Measurements from ENCODE around the gene PCSK5. TPM values are rescaled to one million over a fixed set of nuclear protein-coding genes. Genes with fewer than 3 reads are reported as not detected.

The PCSK5 gene
- polyA plus RNA-seq, 3 donors = 4.8 to 13.0 (median 7.1) TPM

DNA sequence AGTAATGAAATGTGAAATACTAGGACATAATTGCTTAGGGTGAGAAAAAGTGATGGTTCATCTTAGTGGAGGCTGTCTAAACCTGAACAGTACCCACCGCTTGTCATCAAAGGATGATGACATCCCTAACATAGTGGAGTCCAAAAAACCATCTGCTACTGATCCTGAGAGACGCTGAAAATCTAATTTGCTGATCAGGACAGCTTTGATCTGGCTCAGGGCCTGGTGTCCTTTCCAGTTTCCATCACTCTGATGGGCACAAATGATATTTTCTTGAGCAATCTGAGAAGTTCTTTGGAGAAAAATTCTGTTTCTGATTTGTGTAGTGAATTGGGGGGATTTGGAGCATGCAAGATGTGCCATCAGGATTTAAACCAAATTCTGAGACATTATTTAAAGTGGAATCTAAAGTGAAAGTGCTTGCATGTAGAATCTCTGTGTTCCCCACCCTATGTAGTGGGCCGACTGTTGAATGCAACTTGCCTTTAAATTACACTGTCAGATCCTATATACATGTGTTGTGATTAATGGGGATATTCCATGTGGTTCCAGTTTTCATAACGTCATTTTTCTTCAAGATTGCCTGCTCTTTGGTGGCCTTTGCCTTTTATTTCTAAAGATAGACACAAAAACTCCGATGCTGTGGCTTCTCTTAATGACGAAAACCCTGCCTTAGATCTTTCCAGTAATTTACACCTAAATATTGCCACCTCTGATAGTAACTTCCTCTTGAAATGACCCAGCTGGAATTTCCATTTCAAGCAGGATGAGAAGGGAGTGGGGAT lies 213.2 kb downstream of the PCSK5 start:
- H3K27ac Mint-ChIP-seq = no peak overlapping the region
- H3K9me3 Mint-ChIP-seq = peaks cover 0 to 3% (median 0%) of the 10 kb centered on the region in 7 donors
- Histone ChIP-seq H3K9me3 (replicated peaks in 1 of 2; ENCODE audit: control insufficient read depth in 1 of 2, insufficient read depth in 1 of 2, low read length in 2 of 2) (no peaks in the 10 kb centered on the region), H3K4me1 (ENCODE audit: control insufficient read depth in 1 of 2, insufficient read depth in 2 of 2, low read length in 2 of 2) (peaks cover 4 to 13% of the 10 kb centered on the region in 2 donors), H3K9ac (ENCODE audit: insufficient read depth, low read length, poor library complexity, severe bottlenecking) (no peak overlapping the region), H3K36me3 (replicated peaks in 1 of 2; ENCODE audit: control insufficient read depth in 1 of 2, insufficient read depth in 2 of 2, low read length in 2 of 2) (peaks cover 11 to 45% of the 10 kb centered on the region in 2 donors), H3K27ac (ENCODE audit: low read depth in 1 of 2, low read length in 2 of 2) (no peak overlapping the region), H3K4me3 (replicated peaks in 1 of 3; ENCODE audit: low read depth in 2 of 3, low read length in 3 of 3) (no peak overlapping the region), H3K4me2 (replicated peaks; ENCODE audit: extremely low read depth, low read length, poor library complexity, severe bottlenecking) (no peak overlapping the region), H3K79me2 (ENCODE audit: insufficient read depth, low read length) (no peaks in the 10 kb centered on the region), H4K20me1 (ENCODE audit: insufficient read depth, low read length) (no peaks in the 10 kb centered on the region), H2AFZ (ENCODE audit: insufficient read depth, low read depth, low read length, poor library complexity, severe bottlenecking) (no peak overlapping the region), H3K27me3 (ENCODE audit: control insufficient read depth in 2 of 2, insufficient read depth in 2 of 2, low read length in 2 of 2) (no peaks in the 10 kb centered on the region)
- 100% methylated on average over 1 of the region's 6 CpGs for WGBS (ENCODE audit: insufficient coverage)
- DNase-seq = no peak
- H3K36me3 Mint-ChIP-seq = peaks cover 70 to 73% of the 10 kb centered on the region in 2 donors
- peaks cover 16% of the 10 kb centered on the region for H3K4me1 Mint-ChIP-seq
- H3K27me3 Mint-ChIP-seq (ENCODE audit: low read depth in 3 of 3) = no peaks in the 10 kb centered on the region
- no peak overlapping the region for H3K4me3 Mint-ChIP-seq
- intact Hi-C loops (cut with micrococcal nuclease) = no loop called here
- no peak for TF ChIP-seq CTCF (IDR thresholded peaks at IDR 0.05)

DNA sequence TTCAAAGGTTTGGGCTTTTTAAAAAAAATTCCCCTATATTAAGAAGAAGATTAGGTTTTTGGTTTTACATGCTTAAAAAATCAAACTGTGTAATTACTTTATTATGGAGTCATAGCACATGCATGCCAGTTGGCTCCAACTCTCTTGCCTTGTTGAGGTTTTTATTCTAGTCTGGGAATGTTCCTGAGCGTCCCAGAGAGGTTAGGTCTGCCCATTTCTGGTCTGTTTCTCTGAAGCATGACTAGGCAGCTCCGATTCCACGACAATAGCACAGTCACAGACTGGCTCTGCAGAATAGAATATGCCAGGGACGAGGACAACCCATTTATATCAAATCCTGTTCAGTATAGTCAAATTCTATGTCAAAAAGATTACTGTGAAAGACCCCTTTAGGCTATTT lies 217.0 kb downstream of the PCSK5 start:
- H4K20me1 ChIP-seq (ENCODE audit: insufficient read depth, low read length) = no peaks in the 10 kb centered on the region
- H3K36me3 Mint-ChIP-seq = peaks cover 66% of the 10 kb centered on the region in 2 donors

More for the DNA sequence above, 217.0 kb downstream of the PCSK5 start:
- Histone ChIP-seq H3K27me3 (ENCODE audit: control insufficient read depth in 2 of 2, insufficient read depth in 2 of 2, low read length in 2 of 2) (no peaks in the 10 kb centered on the region), H3K9me3 (replicated peaks in 1 of 2; ENCODE audit: control insufficient read depth in 1 of 2, insufficient read depth in 1 of 2, low read length in 2 of 2) (no peaks in the 10 kb centered on the region), H2AFZ (ENCODE audit: insufficient read depth, low read depth, low read length, poor library complexity, severe bottlenecking) (no peak overlapping the region), H3K4me1 (ENCODE audit: control insufficient read depth in 1 of 2, insufficient read depth in 2 of 2, low read length in 2 of 2) (no peaks in the 10 kb centered on the region), H3K4me2 (replicated peaks; ENCODE audit: extremely low read depth, low read length, poor library complexity, severe bottlenecking) (no peak overlapping the region), H3K79me2 (ENCODE audit: insufficient read depth, low read length) (no peaks in the 10 kb centered on the region), H3K9ac (ENCODE audit: insufficient read depth, low read length, poor library complexity, severe bottlenecking) (no peak overlapping the region), H3K36me3 (replicated peaks in 1 of 2; ENCODE audit: control insufficient read depth in 1 of 2, insufficient read depth in 2 of 2, low read length in 2 of 2) (peaks cover 11 to 55% of the 10 kb centered on the region in 2 donors), H3K4me3 (replicated peaks in 1 of 3; ENCODE audit: low read depth in 2 of 3, low read length in 3 of 3) (no peak overlapping the region), H3K27ac (ENCODE audit: low read depth in 1 of 2, low read length in 2 of 2) (no peak overlapping the region)
- Mint-ChIP-seq H3K9me3 (no peaks in the 10 kb centered on the region), H3K27ac (no peak overlapping the region), H3K4me1 (peaks cover 2% of the 10 kb centered on the region), H3K4me3 (no peak overlapping the region), H3K27me3 (ENCODE audit: low read depth in 3 of 3) (no peaks in the 10 kb centered on the region)
- intact Hi-C loops (cut with micrococcal nuclease) = no loop called here
- DNase-seq = no peak
- WGBS (ENCODE audit: insufficient coverage) = no CpG with 5 or more reads among the region's 4 CpGs
- TF ChIP-seq CTCF (IDR thresholded peaks at IDR 0.05) = no peak
